GM12874 (cell line): ENCODE results near the gene ZNF316.

Experiments
- TF ChIP-seq, protein P1 (sequence below): IDR thresholded peaks from 2 replicates; pipeline ENCODE4 v1.5.1; 2011; ENCODE audit warnings: low read depth, mild to moderate bottlenecking, control low read depth, low read length, moderate library complexity; ENCODE audit not compliant: insufficient read depth

The ZNF316 gene

DNA sequence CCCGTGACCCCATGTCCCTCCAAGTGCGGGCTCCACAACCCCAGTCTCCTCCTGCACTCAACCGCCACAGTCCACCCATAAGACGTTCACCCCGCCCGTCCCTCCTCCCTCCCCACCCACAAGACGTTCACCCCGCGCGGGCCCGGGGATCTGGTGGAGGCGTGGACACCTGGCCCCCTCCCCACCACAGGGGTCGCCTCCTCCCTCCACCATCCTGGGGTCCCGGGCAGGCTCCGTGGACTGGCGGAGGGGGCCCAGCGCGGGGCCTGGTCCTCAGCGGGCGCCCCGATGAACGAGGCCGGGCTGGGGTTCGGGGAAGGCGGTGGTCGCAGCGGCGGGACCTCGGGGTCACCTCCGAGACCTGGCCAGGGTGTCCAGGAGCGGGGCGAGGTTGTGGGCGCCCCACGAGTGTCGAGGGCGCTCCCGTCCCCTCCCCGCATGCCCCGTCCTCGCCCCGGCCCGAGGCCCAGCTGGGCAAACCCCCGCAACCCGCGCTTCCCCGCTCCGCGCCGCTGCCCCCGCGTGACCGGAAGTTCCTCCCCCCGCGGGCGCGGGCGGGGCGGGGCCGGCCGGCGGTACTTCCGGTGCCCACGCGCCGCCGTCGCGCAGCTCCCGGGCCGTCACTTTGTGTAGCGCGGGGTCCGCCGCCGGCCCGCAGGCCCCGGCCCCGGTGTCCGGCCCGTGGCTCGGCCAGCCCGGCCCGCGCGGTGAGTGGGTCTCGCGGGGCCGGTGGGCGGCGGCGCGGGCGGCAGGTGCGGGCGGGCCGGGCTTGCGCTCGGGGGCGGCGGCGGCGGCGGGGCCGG is at the start of gene ZNF316:
ZNF316 (plus strand) TSS at position 578 of the 803 bp plus-strand sequence. CDS start 5,092 bp downstream, outside the sequence.
- TF ChIP-seq, protein P1, sequence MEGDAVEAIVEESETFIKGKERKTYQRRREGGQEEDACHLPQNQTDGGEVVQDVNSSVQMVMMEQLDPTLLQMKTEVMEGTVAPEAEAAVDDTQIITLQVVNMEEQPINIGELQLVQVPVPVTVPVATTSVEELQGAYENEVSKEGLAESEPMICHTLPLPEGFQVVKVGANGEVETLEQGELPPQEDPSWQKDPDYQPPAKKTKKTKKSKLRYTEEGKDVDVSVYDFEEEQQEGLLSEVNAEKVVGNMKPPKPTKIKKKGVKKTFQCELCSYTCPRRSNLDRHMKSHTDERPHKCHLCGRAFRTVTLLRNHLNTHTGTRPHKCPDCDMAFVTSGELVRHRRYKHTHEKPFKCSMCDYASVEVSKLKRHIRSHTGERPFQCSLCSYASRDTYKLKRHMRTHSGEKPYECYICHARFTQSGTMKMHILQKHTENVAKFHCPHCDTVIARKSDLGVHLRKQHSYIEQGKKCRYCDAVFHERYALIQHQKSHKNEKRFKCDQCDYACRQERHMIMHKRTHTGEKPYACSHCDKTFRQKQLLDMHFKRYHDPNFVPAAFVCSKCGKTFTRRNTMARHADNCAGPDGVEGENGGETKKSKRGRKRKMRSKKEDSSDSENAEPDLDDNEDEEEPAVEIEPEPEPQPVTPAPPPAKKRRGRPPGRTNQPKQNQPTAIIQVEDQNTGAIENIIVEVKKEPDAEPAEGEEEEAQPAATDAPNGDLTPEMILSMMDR = no peak

DNA sequence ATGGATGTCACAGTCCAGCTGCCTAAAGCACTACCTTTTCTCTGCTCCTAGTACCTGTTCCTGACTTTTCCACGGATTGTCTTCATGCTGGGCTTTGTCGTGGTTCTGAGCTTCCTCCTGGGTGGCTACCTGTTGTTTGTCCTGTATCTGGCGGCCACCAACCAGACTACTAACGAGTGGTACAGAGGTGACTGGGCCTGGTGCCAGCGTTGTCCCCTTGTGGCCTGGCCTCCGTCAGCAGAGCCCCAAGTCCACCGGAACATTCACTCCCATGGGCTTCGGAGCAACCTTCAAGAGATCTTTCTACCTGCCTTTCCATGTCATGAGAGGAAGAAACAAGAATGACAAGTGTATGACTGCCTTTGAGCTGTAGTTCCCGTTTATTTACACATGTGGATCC is 48.6 kb upstream of the ZNF316 start:
- TF ChIP-seq, protein P1 = no peak

DNA sequence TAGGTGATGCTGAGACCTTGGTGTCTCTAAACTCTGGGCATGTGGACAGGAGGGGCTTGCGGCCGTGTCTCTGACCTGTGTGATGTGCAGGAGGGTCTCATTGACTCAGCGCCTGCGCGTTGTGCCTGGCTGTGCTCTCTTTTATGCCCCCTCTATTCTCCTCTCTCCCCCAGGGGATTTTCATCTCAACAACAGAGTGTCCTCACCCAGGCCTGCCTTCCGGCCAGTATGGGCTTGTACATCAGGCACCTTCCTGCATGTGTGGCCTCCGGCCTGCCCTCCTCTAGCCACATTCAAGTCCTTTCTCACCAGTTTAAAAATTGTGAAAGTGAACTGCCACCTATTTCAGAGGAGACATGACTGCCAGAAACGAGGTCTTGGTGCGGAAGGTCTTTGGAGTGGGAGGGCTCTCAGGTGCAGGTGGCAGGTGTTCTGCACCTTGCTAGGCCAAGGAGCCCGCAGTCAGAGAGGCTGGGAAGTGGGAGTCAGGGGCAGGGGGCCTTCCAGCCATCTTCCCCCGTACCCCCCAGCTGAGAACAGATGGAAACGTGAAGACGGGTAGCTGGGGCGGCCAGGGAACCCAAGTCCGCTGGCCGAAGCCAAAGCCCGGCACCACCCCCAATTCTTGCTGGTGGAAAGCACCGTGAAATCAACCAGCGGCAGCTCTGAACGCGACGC is 47.8 kb upstream of the ZNF316 start:
- TF ChIP-seq, protein P1 = no peak

DNA sequence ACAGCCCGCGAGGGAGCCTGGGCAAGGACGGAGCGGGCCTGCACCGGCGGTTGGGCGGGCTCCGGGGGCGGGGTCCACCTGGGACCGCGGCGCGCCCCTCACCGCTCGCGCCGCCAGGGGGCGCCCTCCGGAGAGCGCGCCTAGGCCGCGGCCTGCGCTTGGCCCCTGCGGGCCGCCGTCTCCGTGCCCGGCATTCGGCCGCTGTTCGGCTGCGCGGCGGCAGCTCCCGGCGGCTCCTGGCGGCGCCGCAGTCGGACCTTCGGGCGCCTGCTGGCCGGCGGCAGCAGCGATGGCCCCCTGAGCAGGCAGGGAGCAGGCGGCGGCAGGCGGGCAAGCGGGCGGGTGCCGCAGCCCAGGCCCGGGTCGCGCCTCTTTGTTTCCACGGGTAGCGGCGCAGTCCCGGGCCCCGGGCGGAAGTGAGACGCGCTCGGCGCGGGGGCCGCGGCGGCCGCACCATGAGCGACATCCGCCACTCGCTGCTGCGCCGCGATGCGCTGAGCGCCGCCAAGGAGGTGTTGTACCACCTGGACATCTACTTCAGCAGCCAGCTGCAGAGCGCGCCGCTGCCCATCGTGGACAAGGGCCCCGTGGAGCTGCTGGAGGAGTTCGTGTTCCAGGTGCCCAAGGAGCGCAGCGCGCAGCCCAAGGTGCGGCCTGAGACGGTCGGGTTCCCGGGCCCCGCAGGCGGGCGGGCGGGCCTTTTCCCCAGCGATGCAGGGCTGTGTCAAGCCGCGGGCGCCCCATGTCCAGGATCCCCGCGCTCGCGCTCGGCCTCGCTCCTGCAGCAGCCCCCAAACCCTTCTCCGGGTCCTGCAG is 47.1 kb upstream of the ZNF316 start, which contains the start of gene INTS15:
INTS15 (plus strand) TSS at position 193 of the 816 bp plus-strand sequence; CDS start at position 456, 263 bp downstream.
- TF ChIP-seq, protein P1 = peak; percentile 76

DNA sequence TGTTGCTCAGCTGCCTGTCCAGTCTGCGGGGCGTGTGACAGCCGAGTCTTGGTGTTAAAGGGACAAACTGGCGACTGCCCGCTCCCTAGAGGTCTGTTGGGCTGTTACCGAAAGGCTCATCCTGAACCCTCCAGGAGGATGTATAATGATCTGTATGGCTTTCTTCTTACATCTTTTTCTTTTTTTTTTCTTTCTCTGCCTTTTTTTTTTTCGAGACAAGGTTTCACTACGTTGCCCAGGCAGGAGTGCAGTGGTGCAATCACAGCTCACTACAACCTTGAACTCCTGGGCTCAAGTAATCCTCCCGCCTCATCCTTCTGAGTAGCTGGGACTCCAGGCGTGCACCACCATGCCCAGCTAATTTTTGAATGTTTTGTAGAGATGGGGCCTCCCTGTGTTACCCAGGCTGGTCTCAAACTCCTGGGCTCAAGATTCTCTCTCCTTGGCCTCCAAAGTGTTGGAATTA is 46.4 kb upstream of the ZNF316 start:
- TF ChIP-seq, protein P1 = no peak

DNA sequence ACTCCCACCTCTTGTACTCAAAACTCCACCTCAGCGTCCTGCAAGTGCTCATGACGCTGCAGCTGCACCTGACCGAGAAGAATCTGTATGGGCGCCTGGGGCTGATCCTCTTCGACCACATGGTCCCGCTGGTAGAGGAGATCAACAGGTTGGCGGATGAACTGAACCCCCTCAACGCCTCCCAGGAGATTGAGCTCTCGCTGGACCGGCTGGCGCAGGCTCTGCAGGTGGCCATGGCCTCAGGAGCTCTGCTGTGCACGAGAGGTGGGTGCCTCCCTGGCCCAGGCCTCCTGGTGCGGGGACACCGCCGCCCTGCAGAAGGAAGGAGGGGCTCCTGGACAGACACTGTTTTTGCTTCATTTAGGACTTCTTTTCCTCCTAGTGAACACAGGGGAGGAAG is 37.0 kb upstream of the ZNF316 start:
- TF ChIP-seq, protein P1 = no peak

DNA sequence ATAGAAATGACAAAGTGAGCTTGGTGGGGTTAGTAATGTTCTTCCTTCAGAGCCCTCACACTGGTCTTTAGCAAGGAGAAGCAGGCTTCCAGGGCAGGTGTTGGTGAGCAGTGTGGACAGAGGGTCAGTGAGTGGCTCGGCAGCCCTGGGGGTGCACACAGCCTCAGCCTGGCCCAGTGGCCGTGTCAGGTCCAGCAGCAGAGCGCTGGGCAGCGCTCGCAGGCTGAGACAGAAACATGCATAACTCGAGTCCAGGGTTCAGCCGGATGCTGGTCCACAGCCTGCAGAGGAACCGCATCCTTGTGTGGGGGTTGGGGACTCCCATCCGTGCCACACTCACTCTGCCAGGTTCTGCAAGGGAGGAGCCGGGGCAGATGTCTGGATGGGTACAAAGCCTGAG is 32.7 kb upstream of the ZNF316 start:
- TF ChIP-seq, protein P1 = no peak
